Right lobe of liver (tissue), 6 donors: ENCODE results near the gene ACTR3. TPM values are rescaled to one million over a fixed set of nuclear protein-coding genes. Genes with fewer than 3 reads are reported as not detected.

Source experiments
- ATAC-seq, 4 donors: fragments of 200-7000 bp; cut with Tn5 transposase; one replicate each; pipeline ENCODE4 v1.9.1; 2020; ENCODE audit warnings: mild to moderate bottlenecking in 4 of 4, moderate library complexity in 4 of 4
- DNase-seq, 3 donors: peaks; one replicate each; pipeline ENCODE4 v3.0.0-alpha.2; 2020
- H3K27ac ChIP-seq, 3 donors: fragments of 200-600 bp; one replicate each; pipeline ENCODE4 v1.8.0; 2022
- H3K27me3 ChIP-seq, 2 donors: fragments of 200-600 bp; one replicate each; pipeline ENCODE4 v1.8.0; 2022
- H3K36me3 ChIP-seq, 4 donors: fragments of 200-600 bp; sonication (generic) in 1 of 4; one replicate each; pipeline versions ENCODE4 v1.5.1 to v1.8.0; 2017 to 2022; ENCODE audit warnings: control low read depth in 1 of 4
- H3K4me1 ChIP-seq, 4 donors: fragments of 200-600 bp; sonication (generic) in 1 of 4; one replicate each; pipeline versions ENCODE4 v1.5.1 to v1.8.0; 2017 to 2022; ENCODE audit warnings: control low read depth in 1 of 4
- H3K4me3 ChIP-seq, 3 donors: fragments of 200-600 bp; one replicate each; pipeline ENCODE4 v1.8.0; 2022
- H3K9me3 ChIP-seq, 4 donors: fragments of 200-600 bp; sonication (generic) in 1 of 4; one replicate each; pipeline versions ENCODE4 v1.5.1 to v1.8.0; 2017 to 2022; ENCODE audit warnings: control low read depth in 1 of 4
- POLR2A ChIP-seq: fragments of 450-650 bp; IDR thresholded peaks from one replicate; pipeline ENCODE4 v1.6.1; 2017; ENCODE audit warnings: antibody characterized with exemption, mild to moderate bottlenecking
- WGBS: methylation state at CpG from one replicate; pipeline ENCODE4 v1.1.6; 2018; ENCODE audit warnings: low coverage, low lambda C conversion rate; ENCODE audit not compliant: insufficient coverage; ENCODE audit errors: missing lambda C conversion rate; 5-methylcytosine and 5-hydroxymethylcytosine counted together
- intact Hi-C, 2 donors: fragments of 100-400 bp; cut with DNase I; formaldehyde crosslinking; loops; one replicate each; pipeline versions ENCODE4 v1.11.2 to v1.14.1; 2022
- total RNA-seq, 6 experiments: library from RNA; depleted of rRNA in 2 of 6; stranded (reverse); fragments of >200 nt in 2 of 6; fragmentation: NEBNext Ultra II Directional in 3 of 6; extraction: Animal tissue kit (Norgen Biotek cat#: 25700) in 3 of 6; gene quantifications; one replicate each; pipeline versions ENCODE4 v1.1.0 to v1.2.4, GENCODE V29; 2016 to 2023
- TF ChIP-seq, protein P1 (sequence below), 4 donors: fragments of 200-600 bp in 3 of 4; fragments of 450-650 bp in 1 of 4; IDR thresholded peaks; one replicate each; pipeline versions ENCODE4 v1.5.1 to v1.8.0; 2016 to 2022; ENCODE audit warnings: antibody characterized with exemption in 4 of 4, mild to moderate bottlenecking in 2 of 4
- donor health status: DM: no; HTN: yes; CAD: no.
- donor health status: DM: no; HTN: no; CAD: no.
- donor health status: DM: no; HTN: no; CAD: no.
- donor health status: DM: no; HTN: yes; CAD: no.
- donor health status: DM: no; HTN: yes; CAD: no.

The ACTR3 gene
- total RNA-seq, 6 experiments from 2014 or later = 44.1 to 108 (median 66.2) TPM

DNA sequence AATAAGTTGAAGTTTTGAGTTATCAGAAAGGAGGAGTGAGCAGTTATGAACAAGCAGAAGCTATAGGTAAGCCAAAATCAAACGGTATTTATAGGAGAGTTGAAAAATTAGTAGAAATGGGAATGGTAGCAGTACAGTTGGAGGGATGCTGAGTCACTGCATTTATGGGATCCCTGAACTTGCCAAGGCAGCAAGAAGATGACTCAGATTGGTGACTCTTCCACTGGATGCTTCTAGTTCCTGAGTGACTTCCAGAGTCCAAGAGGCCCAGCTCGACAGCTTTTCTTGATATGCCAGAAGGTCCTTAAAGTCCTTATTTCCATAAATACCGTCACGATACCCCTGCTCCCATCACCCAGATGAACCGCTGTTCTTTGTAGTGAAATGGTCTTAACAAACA lies 31.1 kb upstream of the ACTR3 start:
- 86% methylated on average over 5 of the region's 5 CpGs for WGBS
- TF ChIP-seq, protein P1, sequence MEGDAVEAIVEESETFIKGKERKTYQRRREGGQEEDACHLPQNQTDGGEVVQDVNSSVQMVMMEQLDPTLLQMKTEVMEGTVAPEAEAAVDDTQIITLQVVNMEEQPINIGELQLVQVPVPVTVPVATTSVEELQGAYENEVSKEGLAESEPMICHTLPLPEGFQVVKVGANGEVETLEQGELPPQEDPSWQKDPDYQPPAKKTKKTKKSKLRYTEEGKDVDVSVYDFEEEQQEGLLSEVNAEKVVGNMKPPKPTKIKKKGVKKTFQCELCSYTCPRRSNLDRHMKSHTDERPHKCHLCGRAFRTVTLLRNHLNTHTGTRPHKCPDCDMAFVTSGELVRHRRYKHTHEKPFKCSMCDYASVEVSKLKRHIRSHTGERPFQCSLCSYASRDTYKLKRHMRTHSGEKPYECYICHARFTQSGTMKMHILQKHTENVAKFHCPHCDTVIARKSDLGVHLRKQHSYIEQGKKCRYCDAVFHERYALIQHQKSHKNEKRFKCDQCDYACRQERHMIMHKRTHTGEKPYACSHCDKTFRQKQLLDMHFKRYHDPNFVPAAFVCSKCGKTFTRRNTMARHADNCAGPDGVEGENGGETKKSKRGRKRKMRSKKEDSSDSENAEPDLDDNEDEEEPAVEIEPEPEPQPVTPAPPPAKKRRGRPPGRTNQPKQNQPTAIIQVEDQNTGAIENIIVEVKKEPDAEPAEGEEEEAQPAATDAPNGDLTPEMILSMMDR (IDR thresholded peaks at IDR 0.05) = no peak
- no peak for TF ChIP-seq POLR2A
- Histone ChIP-seq H3K9me3 (no peaks in the 10 kb centered on the region), H3K4me3 (no peak overlapping the region), H3K36me3 (no peaks in the 10 kb centered on the region), H3K4me1 (no peaks in the 10 kb centered on the region), H3K27me3 (no peaks in the 10 kb centered on the region), H3K27ac (no peak overlapping the region)
- intact Hi-C loops = no loop called here
- no peak for DNase-seq
- peak in 1 of 4 donors; percentile 50 for ATAC-seq

DNA sequence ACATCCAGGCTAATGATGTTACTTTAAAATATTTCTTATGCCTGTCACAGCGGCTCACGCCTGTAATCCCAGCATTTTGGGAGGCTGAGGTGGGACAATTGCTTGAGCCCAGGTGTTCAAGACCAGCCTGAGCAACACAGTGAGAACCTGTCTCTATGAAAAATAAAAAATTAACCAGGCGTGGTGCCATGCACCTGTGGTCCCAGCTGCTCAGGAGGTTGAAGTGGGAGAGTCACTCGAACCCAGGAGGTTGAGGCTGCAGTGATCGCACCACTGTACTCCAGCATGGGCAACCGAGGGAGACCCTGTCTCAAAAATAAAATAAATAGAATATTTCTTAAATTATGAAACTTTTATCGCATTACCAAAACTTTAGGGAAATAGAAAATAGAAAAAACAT lies 28.1 kb upstream of the ACTR3 start:
- Histone ChIP-seq H3K4me3 (no peak overlapping the region), H3K27me3 (no peaks in the 10 kb centered on the region), H3K27ac (no peak overlapping the region), H3K4me1 (no peaks in the 10 kb centered on the region), H3K36me3 (no peaks in the 10 kb centered on the region), H3K9me3 (no peaks in the 10 kb centered on the region)
- no peak for ATAC-seq
- no peak for DNase-seq
- no peak for TF ChIP-seq POLR2A
- TF ChIP-seq, protein P1 (IDR thresholded peaks at IDR 0.05) = no peak
- intact Hi-C loops = no loop called here
- WGBS = 77% methylated on average over 5 of the region's 7 CpGs

DNA sequence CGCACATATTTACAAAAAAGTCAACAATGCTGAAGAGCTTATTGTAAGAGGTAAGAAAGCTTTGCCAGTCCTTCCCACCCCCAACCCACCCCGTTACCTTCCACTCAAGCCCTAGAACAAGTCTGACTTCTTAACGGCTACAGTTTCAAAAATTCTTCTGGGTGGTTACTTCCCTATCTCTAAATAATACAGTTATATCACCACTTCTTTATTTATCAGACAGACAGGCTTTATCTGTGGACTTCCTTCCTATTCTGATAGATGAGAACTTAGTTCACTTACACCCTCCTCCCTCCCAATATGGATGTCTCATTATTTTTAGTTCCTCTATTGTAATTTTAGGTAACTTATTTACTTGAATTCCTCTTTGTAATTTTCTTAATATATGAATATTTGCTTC lies 26.7 kb upstream of the ACTR3 start:
- H3K36me3 ChIP-seq = no peaks in the 10 kb centered on the region
- no peak overlapping the region for H3K27ac ChIP-seq
- TF ChIP-seq POLR2A = no peak
- TF ChIP-seq, protein P1 (IDR thresholded peaks at IDR 0.05) = no peak
- DNase-seq (no peak), ATAC-seq (peak in 3 of 4 donors; percentile 53 to 64 (median 60))
- 37% methylated on average over 3 of the region's 3 CpGs for WGBS
- intact Hi-C loops = no loop called here
- H3K4me3 ChIP-seq = no peak overlapping the region
- H3K9me3 ChIP-seq = no peaks in the 10 kb centered on the region
- H3K4me1 ChIP-seq = no peaks in the 10 kb centered on the region
- H3K27me3 ChIP-seq = no peaks in the 10 kb centered on the region

DNA sequence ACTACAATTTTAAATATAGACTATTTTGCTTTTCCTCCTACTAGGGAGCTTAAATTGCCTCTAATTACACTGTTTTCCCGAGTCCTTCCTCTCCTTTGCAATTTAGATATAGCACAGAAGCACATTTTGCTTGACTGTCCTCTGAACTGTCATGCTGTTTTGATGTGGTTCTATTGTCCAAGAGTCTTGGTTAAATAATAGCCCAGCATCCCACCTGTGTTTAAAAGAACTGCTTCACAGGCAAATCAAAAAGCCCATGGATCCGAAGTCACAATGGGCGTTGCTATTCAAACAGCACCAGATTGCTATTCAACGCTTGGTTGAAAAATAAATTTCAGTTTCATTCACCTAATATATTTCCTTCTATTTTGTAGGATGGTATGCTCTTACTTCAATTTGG lies 22.3 kb upstream of the ACTR3 start:
- no peak for ATAC-seq
- no peak overlapping the region for H3K27ac ChIP-seq
- H3K9me3 ChIP-seq = no peaks in the 10 kb centered on the region
- no peaks in the 10 kb centered on the region for H3K36me3 ChIP-seq
- intact Hi-C loops = no loop called here
- no peak overlapping the region for H3K4me3 ChIP-seq
- DNase-seq = no peak
- no peak for TF ChIP-seq POLR2A
- TF ChIP-seq, protein P1 (IDR thresholded peaks at IDR 0.05) = no peak
- H3K27me3 ChIP-seq = no peaks in the 10 kb centered on the region
- H3K4me1 ChIP-seq = no peaks in the 10 kb centered on the region
- 64% methylated on average over 4 of the region's 4 CpGs for WGBS

DNA sequence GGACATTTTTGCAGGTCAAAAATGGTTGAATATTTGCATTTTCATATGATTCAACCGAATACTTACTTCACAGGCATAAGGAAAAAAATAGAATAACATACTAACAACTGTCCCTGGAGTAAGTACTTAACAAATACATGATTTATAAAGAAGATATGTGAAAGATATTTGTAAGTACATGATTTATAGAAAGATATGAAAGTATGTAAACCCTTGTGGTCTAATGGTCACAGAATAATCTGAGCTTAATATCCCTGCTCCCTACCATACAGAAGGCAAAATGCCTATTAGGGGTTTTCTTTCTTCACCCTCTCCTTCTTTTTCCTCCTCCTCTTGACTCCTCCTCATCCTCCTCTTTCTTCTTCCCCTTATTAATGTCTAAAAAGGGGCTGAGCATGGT lies 20.6 kb upstream of the ACTR3 start:
- intact Hi-C loops = no loop called here
- Histone ChIP-seq H3K27me3 (no peaks in the 10 kb centered on the region), H3K4me3 (no peak overlapping the region), H3K9me3 (no peaks in the 10 kb centered on the region), H3K27ac (no peak overlapping the region), H3K36me3 (no peaks in the 10 kb centered on the region), H3K4me1 (no peaks in the 10 kb centered on the region)
- 94% methylated on average over 1 of the region's 1 CpG for WGBS
- no peak for ATAC-seq
- DNase-seq = no peak
- TF ChIP-seq, protein P1 (IDR thresholded peaks at IDR 0.05) = no peak
- TF ChIP-seq POLR2A = no peak
